Activated T-helper 1 cell treated with Interleukin-2 at 50 U/mL for 16 hours (primary cell): ENCODE results near the gene ANTXR1.
"Not testable (repeated sequence)": the region's sequence is repeated elsewhere in the genome, so short reads cannot be mapped to it uniquely, and the experiment has no call there.

ENCODE experiments used
- DNase-seq: peaks from one replicate; pipeline ENCODE4 v3.0.0-alpha.2; 2020; ENCODE audit warnings: low read depth

The ANTXR1 gene

GRCh38 chr2:69241093-69241492 is 228.1 kb downstream of the ANTXR1 start:
- no peak for DNase-seq

- no peak for DNase-seq
Observed at GRCh38 chr2:69241664-69242514, 228.9 kb downstream of the ANTXR1 start.

GRCh38 chr2:69242651-69243051 is 229.7 kb downstream of the ANTXR1 start:
- DNase-seq, result no peak

GRCh38 chr2:69243652-69244051 is 230.7 kb downstream of the ANTXR1 start:
- no peak for DNase-seq

GRCh38 chr2:69244882-69245281 is 231.9 kb downstream of the ANTXR1 start:
- DNase-seq, result no peak

- no peak for DNase-seq
Observed at GRCh38 chr2:69247583-69247982, 234.6 kb downstream of the ANTXR1 start.

- no peak for DNase-seq
Observed at GRCh38 chr2:69248232-69248631, 235.3 kb downstream of the ANTXR1 start.

GRCh38 chr2:69250981-69251380 is 238.0 kb downstream of the ANTXR1 start:
- no peak for DNase-seq

GRCh38 chr2:69251943-69252342 is 239.0 kb downstream of the ANTXR1 start:
- DNase-seq, result no peak

- no peak for DNase-seq
Observed at GRCh38 chr2:69253112-69253511, 240.1 kb downstream of the ANTXR1 start.

GRCh38 chr2:69253611-69254301 is 240.8 kb downstream of the ANTXR1 start:
- DNase-seq, result no peak

GRCh38 chr2:69255760-69256159 is 242.8 kb downstream of the ANTXR1 start:
- DNase-seq, result no peak

GRCh38 chr2:69259994-69260591 is 247.1 kb downstream of the ANTXR1 start:
- DNase-seq, result not testable (repeated sequence)

GRCh38 chr2:69260666-69261065 is 247.7 kb downstream of the ANTXR1 start:
- no peak for DNase-seq

- no peak for DNase-seq
Observed at GRCh38 chr2:69269330-69269729, 256.4 kb downstream of the ANTXR1 start.

GRCh38 chr2:69271831-69272257 is 258.9 kb downstream of the ANTXR1 start:
- DNase-seq, result no peak

GRCh38 chr2:69272803-69273471 is 260.0 kb downstream of the ANTXR1 start:
- DNase-seq, result no peak

GRCh38 chr2:69275490-69275889 is 262.5 kb downstream of the ANTXR1 start:
- no peak for DNase-seq

GRCh38 chr2:69278366-69278765 is 265.4 kb downstream of the ANTXR1 start:
- no peak for DNase-seq

- DNase-seq, result no peak
Observed at GRCh38 chr2:69279211-69279610, 266.2 kb downstream of the ANTXR1 start.

- no peak for DNase-seq
Observed at GRCh38 chr2:69279931-69280681, 267.1 kb downstream of the ANTXR1 start.
